K562 (cell line): Measurements from ENCODE around the gene ERBB4. TPM values are rescaled to one million over a fixed set of nuclear protein-coding genes. Genes with fewer than 3 reads are reported as not detected.

Experiments used
- ATAC-seq: fragments of 200-7000 bp; cut with Tn5 transposase; 3 replicates; pipeline ENCODE4 v1.9.1; 2020; ENCODE audit warnings: moderate library complexity
- BruUV-seq: library from RNA; stranded (reverse); fragments of 400-500 nt; replicated peaks from 2 replicates; lab custom pipeline; 2021; lab: Mats Ljungman, UMichigan
- CTCF ChIA-PET: fragments of 300-600 bp; formaldehyde crosslinking; extraction: SDS; loops from one replicate; lab custom pipeline; 2021; ENCODE audit warnings: low intra/inter-chr PET ratio; lab: Yijun Ruan, JAX
- POLR2A ChIA-PET: fragments of 300-600, 350-650 bp; sonication (Branson Sonifier 250); formaldehyde crosslinking; extraction: SDS; loops from one replicate; lab custom pipeline; 2021; ENCODE audit warnings: antibody characterized with exemption, inconsistent platforms; lab: Yijun Ruan, JAX
- DNase-seq, 4 experiments: peaks; one replicate each; pipeline versions ENCODE4 v3.0.0 to v3.0.0-alpha.2; 2011 to 2018; ENCODE audit warnings: low spot score in 3 of 4, mixed read lengths in 3 of 4; ENCODE audit errors: extremely low read depth in 1 of 4
- FAIRE-seq: peaks from 2 replicates; lab custom pipeline; 2011; peaks lifted over from hg19 to GRCh38; lab: Jason Lieb, UNC
- H2AFZ ChIP-seq: 2 replicates; pipeline ENCODE4 v1.6.0; 2011; ENCODE audit warnings: low read depth, low read length, control low read depth, inconsistent platforms
- H3K27ac ChIP-seq: fragments of 200-600 bp; 3 replicates; pipeline ENCODE4 v1.8.0; 2011; ENCODE audit warnings: low read depth, mild to moderate bottlenecking, control low read depth, inconsistent platforms, low read length, moderate library complexity, mixed read lengths; ENCODE audit errors: extremely low read depth
- H3K27me3 ChIP-seq, 2 experiments: fragments of 300-600 bp in 1 of 2; 2 replicates in 1 of 2; 3 replicates in 1 of 2; pipeline versions ENCODE4 v1.6.0 to v1.8.0; 2011; ENCODE audit warnings: inconsistent platforms in 2 of 2, low read length in 2 of 2, mild to moderate bottlenecking in 1 of 2, mixed read lengths in 1 of 2, moderate library complexity in 1 of 2; ENCODE audit not compliant: control insufficient read depth in 2 of 2, insufficient read depth in 2 of 2
- H3K36me3 ChIP-seq: fragments of 300-600 bp; 3 replicates; pipeline ENCODE4 v1.8.0; 2011; ENCODE audit warnings: mild to moderate bottlenecking, low read length, inconsistent platforms; ENCODE audit not compliant: control insufficient read depth, insufficient read depth
- H3K4me1 ChIP-seq, 2 experiments: fragments of 200-600 bp in 1 of 2; replicated peaks in 1 of 2; 2 replicates in 1 of 2; 3 replicates in 1 of 2; pipeline versions ENCODE4 v1.5.1 to v1.8.0; 2011; ENCODE audit warnings: inconsistent platforms in 2 of 2, low read length in 2 of 2, mild to moderate bottlenecking in 1 of 2, mixed read lengths in 1 of 2, moderate library complexity in 1 of 2; ENCODE audit not compliant: control insufficient read depth in 2 of 2, insufficient read depth in 2 of 2
- H3K4me2 ChIP-seq: 2 replicates; pipeline ENCODE4 v1.6.1; 2011; ENCODE audit warnings: low read length, control low read depth, inconsistent platforms, mixed read lengths; ENCODE audit not compliant: insufficient read depth
- H3K4me3 ChIP-seq: fragments of 200-600 bp; sonication (generic), shearing (Covaris generic); 2 replicates; pipeline ENCODE4 v1.5.1; 2016; ENCODE audit warnings: control low read depth, inconsistent platforms
- H3K79me2 ChIP-seq: fragments of 200-600 bp; 3 replicates; pipeline ENCODE4 v1.8.0; 2011; ENCODE audit warnings: low read length, inconsistent platforms; ENCODE audit not compliant: control insufficient read depth, insufficient read depth
- H3K9ac ChIP-seq, 2 experiments: 2 replicates each; pipeline versions ENCODE4 v1.6.0 to v1.6.1; 2011; ENCODE audit warnings: low read depth in 2 of 2, low read length in 2 of 2, control low read depth in 1 of 2, inconsistent platforms in 1 of 2, mild to moderate bottlenecking in 1 of 2, mixed read lengths in 1 of 2; ENCODE audit not compliant: insufficient read depth in 1 of 2
- H3K9me1 ChIP-seq: one replicate; pipeline ENCODE4 v1.6.0; 2011; ENCODE audit warnings: inconsistent platforms, mild to moderate bottlenecking, low read length, moderate library complexity; ENCODE audit not compliant: control insufficient read depth, insufficient read depth
- H3K9me3 ChIP-seq: replicated peaks from 2 replicates; pipeline ENCODE4 v1.5.1; 2011; ENCODE audit warnings: low read depth, low read length, inconsistent platforms; ENCODE audit not compliant: control insufficient read depth, insufficient read depth
- H4K20me1 ChIP-seq: replicated peaks from 2 replicates; pipeline ENCODE4 v1.6.1; 2011; ENCODE audit warnings: low read length, inconsistent platforms, mixed read lengths; ENCODE audit not compliant: control insufficient read depth, insufficient read depth
- E2F3 ChIP-seq: fragments of 250-450 bp; sonication (Bioruptor Pico); IDR thresholded peaks from 2 replicates; pipeline ENCODE4 v1.4.0; 2020; ENCODE audit warnings: mild to moderate bottlenecking
- FOXK2 ChIP-seq, 2 experiments: fragments of 450-650 bp; IDR thresholded peaks in 1 of 2; conservative IDR thresholded peaks in 1 of 2; 2 replicates each; pipeline ENCODE4 v1.6.1; 2016; ENCODE audit warnings: low read depth in 2 of 2, mild to moderate bottlenecking in 1 of 2
- HCFC1 ChIP-seq: IDR thresholded peaks from 2 replicates; pipeline ENCODE4 v1.6.1; 2012; ENCODE audit warnings: low read depth, low read length, improper control_type of control experiment
- KAT2B ChIP-seq: IDR thresholded peaks from one replicate; pipeline ENCODE4 v1.6.1; 2012; ENCODE audit warnings: low read depth, mild to moderate bottlenecking, control low read depth, inconsistent platforms, low read length, moderate library complexity
- NCOA2 ChIP-seq, 2 experiments: fragments of 450-650 bp; IDR thresholded peaks; 2 replicates each; pipeline ENCODE4 v1.6.1; 2018; ENCODE audit warnings: mild to moderate bottlenecking in 2 of 2, moderate library complexity in 1 of 2; ENCODE audit not compliant: partially characterized antibody in 2 of 2
- RAD21 ChIP-seq, 2 experiments: fragments of 250-450 bp in 1 of 2; fragments of 450-650 bp in 1 of 2; sonication (Bioruptor Pico) in 1 of 2; formaldehyde crosslinking in 1 of 2; IDR thresholded peaks in 1 of 2; conservative IDR thresholded peaks in 1 of 2; 2 replicates each; pipeline versions ENCODE4 v1.4.0 to v1.8.0; 2020 to 2022; ENCODE audit warnings: mild to moderate bottlenecking in 2 of 2, moderate library complexity in 1 of 2
- RAD51 ChIP-seq: fragments of 450-650 bp; IDR thresholded peaks from 2 replicates; pipeline ENCODE4 v1.7.1; 2016; ENCODE audit warnings: low read depth, mild to moderate bottlenecking, borderline replicate concordance
- RBFOX2 ChIP-seq: fragments of 200-400 bp; formaldehyde crosslinking; IDR thresholded peaks from 2 replicates; pipeline ENCODE4 v1.6.1; 2017; ENCODE audit warnings: low read depth, mild to moderate bottlenecking, low read length, moderate library complexity
- ZBTB40 ChIP-seq, 2 experiments: fragments of 450-650 bp in 1 of 2; sonication (generic) in 1 of 2; formaldehyde crosslinking in 1 of 2; IDR thresholded peaks; 2 replicates each; pipeline versions ENCODE4 v1.7.1 to v1.9.0; 2016 to 2022; ENCODE audit warnings: inconsistent platforms in 1 of 2, mild to moderate bottlenecking in 1 of 2, missing genetic modification reagents in 1 of 2
- ZFPM2 ChIP-seq: fragments of 250-450 bp; sonication (Bioruptor Pico); IDR thresholded peaks from 2 replicates; pipeline ENCODE4 v1.5.1; 2022; ENCODE audit warnings: mild to moderate bottlenecking
- ZNF277 ChIP-seq: fragments of 250-450 bp; sonication (Bioruptor Pico); IDR thresholded peaks from 2 replicates; pipeline ENCODE4 v1.8.0; 2022; ENCODE audit warnings: inconsistent platforms, mild to moderate bottlenecking, moderate library complexity, borderline replicate concordance
- ZNF436 ChIP-seq: fragments of 250-450, 450-650 bp; sonication (Bioruptor Pico); formaldehyde crosslinking; IDR thresholded peaks from 2 replicates; pipeline ENCODE4 v1.7.0; 2020; ENCODE audit warnings: mild to moderate bottlenecking
- ZNF551 ChIP-seq: fragments of 250-450 bp; sonication (Bioruptor Pico); IDR thresholded peaks from 2 replicates; pipeline ENCODE4 v1.5.0; 2021; ENCODE audit warnings: mild to moderate bottlenecking, moderate library complexity
- in situ Hi-C: fragments of 300-500 bp; cut with MboI; formaldehyde crosslinking; loops from 4 replicates; pipeline ENCODE4 v1.15.0; 2018; ENCODE audit warnings: inconsistent platforms, mixed read lengths
- intact Hi-C: fragments of 100-400 bp; cut with micrococcal nuclease; formaldehyde crosslinking; loops from 2 replicates; pipeline ENCODE4 v1.14.2; 2022
- polyA plus RNA-seq, 8 experiments: library from polyadenylated mRNA; depleted of rRNA in 4 of 8; stranded (reverse) in 5 of 8; unstranded in 3 of 8; fragments of >200 nt; fragmentation: Nextera tagmentation in 2 of 8; fragmentation: Illumina TruSeq in 1 of 8; extraction: Ambion mirVana in 2 of 8; extraction: Trizol in 1 of 8; gene quantifications; 2 replicates each; pipeline versions ENCODE4 v1.2.1 to v1.2.3, GENCODE V29; 2011 to 2014; ENCODE audit warnings: inconsistent platforms in 1 of 8, missing spikeins in 1 of 8
- total RNA-seq, 7 experiments: library from RNA; depleted of rRNA in 6 of 7; stranded (reverse); fragments of >200 nt in 6 of 7; fragmentation: Illumina TruSeq in 2 of 7; extraction: Trizol in 2 of 7; gene quantifications; 2 replicates each; pipeline versions ENCODE4 v1.2.1 to v1.2.3, GENCODE V29; 2011 to 2021; ENCODE audit warnings: low replicate concordance in 1 of 7

The ERBB4 gene
- total and polyA plus RNA-seq, 9 of the 15 experiments (the other 6 are each of a cell fraction or from before 2014, with no cell fraction given) = not detected

- no peaks in the 10 kb centered on the region for H3K4me1 ChIP-seq
- no peak overlapping the region for H3K4me3 ChIP-seq
- H3K9me1 ChIP-seq = no peaks in the 10 kb centered on the region
- no peaks in the 10 kb centered on the region for H3K36me3 ChIP-seq
- ATAC-seq (no peak), DNase-seq (no peak), FAIRE-seq (no peak)
- ChIA-PET POLR2A (no interaction called here), CTCF (no interaction called here)
- H2AFZ ChIP-seq = no peak overlapping the region
- H3K4me2 ChIP-seq = no peak overlapping the region
- no peaks in the 10 kb centered on the region for H3K27me3 ChIP-seq
- BruUV-seq = no TSS peak
- H3K27ac ChIP-seq = no peak overlapping the region
- H3K79me2 ChIP-seq = no peaks in the 10 kb centered on the region
- in situ Hi-C loops (no loop called here), intact Hi-C loops (no loop called here)
- H4K20me1 ChIP-seq = no peaks in the 10 kb centered on the region
- no peaks in the 10 kb centered on the region for H3K9me3 ChIP-seq
- H3K9ac ChIP-seq = no peak overlapping the region
- no peak for TF ChIP-seq ZNF436 (CRISPR knock-in tag)
- no peak for TF ChIP-seq RBFOX2
- TF ChIP-seq RAD51 = no peak
- TF ChIP-seq E2F3 = no peak
- TF ChIP-seq NCOA2 (IDR thresholded peaks at IDR 0.05; ENCODE audit: partially characterized antibody in 2 of 2) = no peak
- no peak for TF ChIP-seq RAD21 (CRISPR knock-in tag; conservative IDR thresholded peaks at IDR 0.05 in 1 of 2, IDR thresholded peaks at IDR 0.05 in 1 of 2)
- TF ChIP-seq HCFC1 = no peak
- TF ChIP-seq ZBTB40 (IDR thresholded peaks at IDR 0.05) = no peak
- no peak for TF ChIP-seq ZBTB40 (CRISPR knock-in tag; IDR thresholded peaks at IDR 0.05)
- no peak for TF ChIP-seq FOXK2 (conservative IDR thresholded peaks at IDR 0.05 in 1 of 2, IDR thresholded peaks at IDR 0.05 in 1 of 2; ENCODE audit: low read depth in 2 of 2)
- TF ChIP-seq ZFPM2 = no peak
- TF ChIP-seq ZNF551 (CRISPR knock-in tag) = no peak
- TF ChIP-seq ZNF277 (CRISPR knock-in tag) = no peak
- no peak for TF ChIP-seq KAT2B
Measured at GRCh38 chr2:212015588-212015987, 523.0 kb downstream of the ERBB4 start.
